ENCODE measurements around the gene ERLIN1.

ERLIN1 gene

GRCh38 chr10:100141446-100142087, 44.3 kb downstream of the ERLIN1 start:
- Histone ChIP-seq H3K27me3 (ENCODE audit: insufficient read depth, low read length, poor library complexity, severe bottlenecking) (no peaks in the 10 kb centered on the region), H2AFZ (ENCODE audit: low read length) (no peak overlapping the region), H3K4me3 (ENCODE audit: low read length, poor library complexity, severe bottlenecking) (no peak overlapping the region), H3F3A (ENCODE audit: low read depth) (no peaks in the 10 kb centered on the region), H3K4me2 (ENCODE audit: low read depth, low read length, poor library complexity, severe bottlenecking) (no peak overlapping the region), H3K9ac (ENCODE audit: low read depth, low read length, poor library complexity, severe bottlenecking) (no peak overlapping the region), H3K36me3 (ENCODE audit: insufficient read depth, low read length) (no peaks in the 10 kb centered on the region), H3K4me1 (ENCODE audit: insufficient read depth, low read length, poor library complexity, severe bottlenecking) (no peaks in the 10 kb centered on the region), H4K20me1 (ENCODE audit: insufficient read depth, low read length, poor library complexity, severe bottlenecking) (no peaks in the 10 kb centered on the region), H3K9me2 (replicated peaks; ENCODE audit: low read depth, low read length) (no peaks in the 10 kb centered on the region), H3K9me3 (ENCODE audit: insufficient read depth, low read depth, low read length) (no peaks in the 10 kb centered on the region), H3K79me2 (ENCODE audit: insufficient read depth, low read length) (no peaks in the 10 kb centered on the region)
- TF ChIP-seq EZH2phosphoT487 (IDR thresholded peaks at IDR 0.05; ENCODE audit: borderline replicate concordance), result no peak
- no peak for TF ChIP-seq CTCF (conservative IDR thresholded peaks at IDR 0.05; ENCODE audit: low read length)

- Histone ChIP-seq H3K36me3 (ENCODE audit: insufficient read depth, low read length) (no peaks in the 10 kb centered on the region), H4K20me1 (ENCODE audit: insufficient read depth, low read length, poor library complexity, severe bottlenecking) (no peaks in the 10 kb centered on the region), H3K4me1 (ENCODE audit: insufficient read depth, low read length, poor library complexity, severe bottlenecking) (no peaks in the 10 kb centered on the region), H2AFZ (ENCODE audit: low read length) (no peak overlapping the region), H3K9me2 (replicated peaks; ENCODE audit: low read depth, low read length) (no peaks in the 10 kb centered on the region), H3F3A (ENCODE audit: low read depth) (no peaks in the 10 kb centered on the region), H3K27me3 (ENCODE audit: insufficient read depth, low read length, poor library complexity, severe bottlenecking) (no peaks in the 10 kb centered on the region), H3K79me2 (ENCODE audit: insufficient read depth, low read length) (no peaks in the 10 kb centered on the region), H3K4me3 (ENCODE audit: low read length, poor library complexity, severe bottlenecking) (no peak overlapping the region), H3K9ac (ENCODE audit: low read depth, low read length, poor library complexity, severe bottlenecking) (no peak overlapping the region), H3K9me3 (ENCODE audit: insufficient read depth, low read depth, low read length) (no peaks in the 10 kb centered on the region), H3K4me2 (ENCODE audit: low read depth, low read length, poor library complexity, severe bottlenecking) (no peak overlapping the region)
- no peak for TF ChIP-seq EZH2phosphoT487 (IDR thresholded peaks at IDR 0.05; ENCODE audit: borderline replicate concordance)
These were observed 45.8 kb downstream of the ERLIN1 start for GRCh38 chr10:100140070-100140469.

- H3K4me1 ChIP-seq (ENCODE audit: insufficient read depth, low read length, poor library complexity, severe bottlenecking), result no peaks in the 10 kb centered on the region
- no peaks in the 10 kb centered on the region for H3K36me3 ChIP-seq (ENCODE audit: insufficient read depth, low read length)
- no peak overlapping the region for H3K9ac ChIP-seq (ENCODE audit: low read depth, low read length, poor library complexity, severe bottlenecking)
- TF ChIP-seq EZH2phosphoT487 (IDR thresholded peaks at IDR 0.05; ENCODE audit: borderline replicate concordance) (no peak), CTCF (conservative IDR thresholded peaks at IDR 0.05; ENCODE audit: low read length) (no peak)
- H3K9me2 ChIP-seq (replicated peaks; ENCODE audit: low read depth, low read length), result no peaks in the 10 kb centered on the region
- H3K79me2 ChIP-seq (ENCODE audit: insufficient read depth, low read length), result no peaks in the 10 kb centered on the region
- H3K9me3 ChIP-seq (ENCODE audit: insufficient read depth, low read depth, low read length), result peaks cover 5% of the 10 kb centered on the region; the same call in 1 of the 2 replicates
- H4K20me1 ChIP-seq (ENCODE audit: insufficient read depth, low read length, poor library complexity, severe bottlenecking), result no peaks in the 10 kb centered on the region
- H3K4me2 ChIP-seq (ENCODE audit: low read depth, low read length, poor library complexity, severe bottlenecking), result no peak overlapping the region
- H3K4me3 ChIP-seq (ENCODE audit: low read length, poor library complexity, severe bottlenecking), result no peak overlapping the region
- H3K27me3 ChIP-seq (ENCODE audit: insufficient read depth, low read length, poor library complexity, severe bottlenecking), result no peaks in the 10 kb centered on the region
- H2AFZ ChIP-seq (ENCODE audit: low read length), result no peak overlapping the region
- no peaks in the 10 kb centered on the region for H3F3A ChIP-seq (ENCODE audit: low read depth)
These were observed 46.8 kb downstream of the ERLIN1 start for GRCh38 chr10:100138921-100139496.

- Histone ChIP-seq H3K4me1 (ENCODE audit: insufficient read depth, low read length, poor library complexity, severe bottlenecking) (no peaks in the 10 kb centered on the region), H3K9me3 (ENCODE audit: insufficient read depth, low read depth, low read length) (peaks cover 5% of the 10 kb centered on the region; the same call in 1 of the 2 replicates), H3K36me3 (ENCODE audit: insufficient read depth, low read length) (no peaks in the 10 kb centered on the region), H3K27me3 (ENCODE audit: insufficient read depth, low read length, poor library complexity, severe bottlenecking) (no peaks in the 10 kb centered on the region), H3K4me2 (ENCODE audit: low read depth, low read length, poor library complexity, severe bottlenecking) (no peak overlapping the region), H3K79me2 (ENCODE audit: insufficient read depth, low read length) (no peaks in the 10 kb centered on the region), H3K9ac (ENCODE audit: low read depth, low read length, poor library complexity, severe bottlenecking) (no peak overlapping the region), H3K9me2 (replicated peaks; ENCODE audit: low read depth, low read length) (no peaks in the 10 kb centered on the region), H3F3A (ENCODE audit: low read depth) (no peaks in the 10 kb centered on the region), H2AFZ (ENCODE audit: low read length) (no peak overlapping the region), H4K20me1 (ENCODE audit: insufficient read depth, low read length, poor library complexity, severe bottlenecking) (no peaks in the 10 kb centered on the region), H3K4me3 (ENCODE audit: low read length, poor library complexity, severe bottlenecking) (no peak overlapping the region)
- TF ChIP-seq CTCF (conservative IDR thresholded peaks at IDR 0.05; ENCODE audit: low read length) (no peak), EZH2phosphoT487 (IDR thresholded peaks at IDR 0.05; ENCODE audit: borderline replicate concordance) (no peak)
These were observed 50.3 kb downstream of the ERLIN1 start for GRCh38 chr10:100135486-100135885.

Data from Loucy (cell line).